TTC549 (cell line): Measurements from ENCODE around the gene NOCT.
A peak's percentile ranks its signal among the peaks of the same experiment; 100 is the strongest.
"Not testable (repeated sequence)": the region's sequence is repeated elsewhere in the genome, so short reads cannot be mapped to it uniquely, and the experiment has no call there.

Experiments
- FAIRE-seq: peaks from 2 replicates; lab custom pipeline; 2012; peaks lifted over from hg19 to GRCh38; lab: Jason Lieb, UNC

The NOCT gene

GRCh38 chr4:139011225-139011950 lies 4.2 kb upstream of the NOCT start:
- FAIRE-seq: no peak

GRCh38 chr4:139014371-139015268 lies 961 bp upstream of the NOCT start:
- no peak for FAIRE-seq

GRCh38 chr4:139015948-139016471 lies 429 bp downstream of the NOCT start:
- no peak for FAIRE-seq

- FAIRE-seq: no peak
Observed at GRCh38 chr4:139017861-139018260, 2.3 kb downstream of the NOCT start.

GRCh38 chr4:139018501-139018900 lies 2.9 kb downstream of the NOCT start:
- FAIRE-seq: no peak

- FAIRE-seq: no peak
Observed at GRCh38 chr4:139018971-139019758, 3.6 kb downstream of the NOCT start.

- no peak for FAIRE-seq
Observed at GRCh38 chr4:139020384-139020783, 4.8 kb downstream of the NOCT start.

GRCh38 chr4:139021071-139021470 lies 5.5 kb downstream of the NOCT start:
- not testable (repeated sequence) for FAIRE-seq

- FAIRE-seq: no peak
Observed at GRCh38 chr4:139022835-139023234, 7.3 kb downstream of the NOCT start.

- no peak for FAIRE-seq
Observed at GRCh38 chr4:139024686-139025085, 9.1 kb downstream of the NOCT start.

GRCh38 chr4:139025841-139026240 lies 10.3 kb downstream of the NOCT start:
- no peak for FAIRE-seq

- no peak for FAIRE-seq
Observed at GRCh38 chr4:139027776-139028175, 12.2 kb downstream of the NOCT start.

GRCh38 chr4:139028191-139028661 lies 12.6 kb downstream of the NOCT start:
- no peak for FAIRE-seq

- not testable (repeated sequence) for FAIRE-seq
Observed at GRCh38 chr4:139029866-139030363, 14.3 kb downstream of the NOCT start.

- peak; percentile 65 for FAIRE-seq
Observed at GRCh38 chr4:139030614-139031235, 15.1 kb downstream of the NOCT start.

- FAIRE-seq: no peak
Observed at GRCh38 chr4:139035650-139036049, 20.1 kb downstream of the NOCT start.

GRCh38 chr4:139036885-139037284 lies 21.3 kb downstream of the NOCT start:
- no peak for FAIRE-seq

- FAIRE-seq: no peak
Observed at GRCh38 chr4:139038874-139039443, 23.4 kb downstream of the NOCT start.

GRCh38 chr4:139042981-139043460 lies 27.4 kb downstream of the NOCT start:
- FAIRE-seq: no peak

GRCh38 chr4:139044291-139044690 lies 28.7 kb downstream of the NOCT start:
- no peak for FAIRE-seq

- FAIRE-seq: no peak
Observed at GRCh38 chr4:139048026-139048425, 32.4 kb downstream of the NOCT start.
